GM20000 (cell line): Measurements from ENCODE around the gene AK2.

Experiments
- DNase-seq: peaks from one replicate; pipeline ENCODE4 v3.0.0; 2012; ENCODE audit warnings: low spot score
- TF ChIP-seq, protein P1 (sequence below): IDR thresholded peaks from 2 replicates; pipeline ENCODE4 v1.5.1; 2012; ENCODE audit warnings: mild to moderate bottlenecking, control low read depth; ENCODE audit errors: extremely low read depth, missing control alignments

Gene AK2

DNA sequence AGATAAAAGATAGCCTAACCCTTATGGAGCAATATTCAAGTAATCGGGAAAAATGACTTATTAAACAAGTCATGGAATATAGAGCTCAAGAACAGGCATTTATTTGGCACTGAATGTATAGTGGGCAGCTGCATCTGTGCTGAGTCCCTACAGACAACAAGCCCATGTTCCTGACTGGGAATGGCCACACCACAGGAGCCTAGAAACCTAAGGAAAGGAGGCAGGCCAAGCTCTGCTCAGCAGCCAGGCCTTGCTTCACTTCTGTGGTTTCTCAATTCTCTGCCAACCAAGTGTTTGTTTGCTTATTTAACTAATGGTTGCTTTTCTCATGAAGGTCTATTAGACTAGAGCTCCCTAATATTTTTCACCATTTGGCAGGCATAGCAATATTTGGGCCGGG lies 21.5 kb downstream of the AK2 start:
- no peak for DNase-seq
- TF ChIP-seq, protein P1, sequence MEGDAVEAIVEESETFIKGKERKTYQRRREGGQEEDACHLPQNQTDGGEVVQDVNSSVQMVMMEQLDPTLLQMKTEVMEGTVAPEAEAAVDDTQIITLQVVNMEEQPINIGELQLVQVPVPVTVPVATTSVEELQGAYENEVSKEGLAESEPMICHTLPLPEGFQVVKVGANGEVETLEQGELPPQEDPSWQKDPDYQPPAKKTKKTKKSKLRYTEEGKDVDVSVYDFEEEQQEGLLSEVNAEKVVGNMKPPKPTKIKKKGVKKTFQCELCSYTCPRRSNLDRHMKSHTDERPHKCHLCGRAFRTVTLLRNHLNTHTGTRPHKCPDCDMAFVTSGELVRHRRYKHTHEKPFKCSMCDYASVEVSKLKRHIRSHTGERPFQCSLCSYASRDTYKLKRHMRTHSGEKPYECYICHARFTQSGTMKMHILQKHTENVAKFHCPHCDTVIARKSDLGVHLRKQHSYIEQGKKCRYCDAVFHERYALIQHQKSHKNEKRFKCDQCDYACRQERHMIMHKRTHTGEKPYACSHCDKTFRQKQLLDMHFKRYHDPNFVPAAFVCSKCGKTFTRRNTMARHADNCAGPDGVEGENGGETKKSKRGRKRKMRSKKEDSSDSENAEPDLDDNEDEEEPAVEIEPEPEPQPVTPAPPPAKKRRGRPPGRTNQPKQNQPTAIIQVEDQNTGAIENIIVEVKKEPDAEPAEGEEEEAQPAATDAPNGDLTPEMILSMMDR, result no peak

DNA sequence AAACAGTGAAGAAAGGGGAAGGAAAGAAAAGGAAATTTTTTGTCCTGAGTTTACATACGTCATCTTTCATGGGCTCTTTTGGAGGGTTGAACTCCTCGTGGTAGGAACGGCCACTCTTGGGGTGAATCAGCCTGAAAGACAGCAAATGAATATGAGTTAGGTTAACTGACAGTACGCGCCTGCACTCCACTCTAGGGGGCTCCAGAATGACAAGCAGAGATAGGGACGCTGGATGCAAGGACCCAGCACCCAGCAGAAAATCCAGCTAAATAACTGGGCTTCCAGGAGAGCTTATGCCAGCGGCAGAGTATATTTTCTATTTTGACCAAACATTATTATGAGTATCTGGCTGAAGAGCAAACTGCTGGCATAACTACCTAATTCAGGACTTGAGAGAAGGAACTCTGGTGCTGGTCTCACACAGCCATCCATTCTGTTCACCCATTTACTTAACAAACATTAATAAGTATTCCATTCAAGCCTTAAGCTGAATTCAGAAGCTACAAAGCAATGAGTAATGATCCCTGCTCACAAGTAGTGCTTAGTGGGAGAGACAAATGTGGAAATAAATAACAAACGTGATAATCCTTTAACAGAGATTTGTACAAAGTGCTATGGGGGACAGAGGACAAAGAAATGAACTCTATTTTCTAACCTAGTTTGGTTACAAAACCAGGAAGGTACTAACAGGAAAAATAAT lies 22.1 kb downstream of the AK2 start:
- TF ChIP-seq, protein P1, result no peak
- DNase-seq, result no peak

DNA sequence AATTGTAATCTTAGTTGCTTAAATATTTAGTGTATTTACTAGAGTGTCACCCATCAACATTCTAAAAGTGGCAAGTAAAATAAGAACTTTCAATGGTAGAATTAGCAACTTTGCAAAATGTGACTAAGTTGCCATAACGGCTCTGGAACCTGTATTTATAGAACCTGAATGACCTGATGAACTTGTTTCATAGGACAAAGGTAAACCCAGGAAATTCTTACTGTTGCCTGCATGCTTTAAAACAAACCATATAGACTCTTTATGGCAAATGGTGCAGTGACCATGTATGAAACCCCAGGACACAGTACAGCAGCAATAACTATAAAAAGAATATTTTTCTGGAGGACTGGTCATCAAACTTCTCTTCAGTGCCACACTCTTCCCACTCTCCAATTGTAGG lies 22.9 kb downstream of the AK2 start:
- TF ChIP-seq, protein P1, result no peak

DNA sequence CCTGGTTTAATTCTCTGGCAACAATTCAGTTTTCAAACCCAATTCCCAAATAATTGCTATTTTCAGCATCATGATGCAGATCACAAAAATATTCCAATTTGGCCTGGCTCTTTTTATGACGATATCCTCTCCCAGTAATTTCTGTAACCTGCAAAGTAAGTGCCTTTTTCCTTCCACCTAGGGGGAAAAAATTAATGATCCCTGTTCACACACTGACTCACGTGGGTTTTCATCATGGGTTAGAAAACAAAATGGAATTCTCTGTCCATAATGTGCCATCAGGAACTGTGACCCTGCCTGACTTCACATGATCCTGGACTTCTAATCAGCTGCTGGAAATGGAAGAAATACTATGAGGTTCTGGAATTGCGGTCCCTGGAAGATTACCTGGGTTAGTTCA lies 24.5 kb downstream of the AK2 start:
- no peak for DNase-seq
- TF ChIP-seq, protein P1, result no peak

More for the DNA sequence above, 22.9 kb downstream of the AK2 start:
- DNase-seq, result no peak

DNA sequence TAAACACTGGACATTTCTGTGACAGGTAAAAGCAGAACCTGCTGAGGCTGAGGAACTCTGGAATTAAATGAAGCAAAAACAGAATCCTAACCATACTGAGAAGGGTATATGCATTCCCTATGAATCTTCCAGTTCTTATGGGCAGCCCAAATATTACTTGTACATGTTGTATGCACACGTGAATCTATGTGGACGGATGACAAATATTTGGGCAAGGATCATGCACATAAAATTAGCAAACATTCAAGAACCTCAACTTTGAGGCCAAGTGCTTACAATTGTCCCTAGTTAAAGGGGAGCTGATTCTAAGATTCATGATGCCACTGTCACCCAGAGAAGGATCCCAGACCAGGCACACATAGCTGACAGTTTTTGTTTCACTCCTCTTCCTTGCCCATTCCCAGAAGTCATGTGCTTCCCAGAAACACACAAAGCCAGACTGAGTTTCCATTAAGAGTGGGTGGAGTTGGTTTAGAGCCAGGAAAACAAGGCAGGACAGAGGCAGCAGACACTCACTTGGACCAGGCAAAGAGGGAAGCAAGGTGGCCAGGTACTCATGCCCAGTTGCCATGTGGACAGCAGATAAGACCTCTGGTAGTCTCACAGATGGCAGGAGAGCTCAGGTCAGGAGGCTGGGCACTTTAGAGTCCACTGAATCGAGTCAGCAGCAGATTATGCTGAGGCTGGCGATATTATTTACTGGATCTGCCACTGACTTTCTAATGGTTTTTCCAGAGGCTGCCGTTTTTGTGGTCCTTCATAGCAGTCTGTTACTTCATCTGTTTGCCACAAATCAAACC lies 25.6 kb downstream of the AK2 start:
- TF ChIP-seq, protein P1, result no peak
- no peak for DNase-seq

DNA sequence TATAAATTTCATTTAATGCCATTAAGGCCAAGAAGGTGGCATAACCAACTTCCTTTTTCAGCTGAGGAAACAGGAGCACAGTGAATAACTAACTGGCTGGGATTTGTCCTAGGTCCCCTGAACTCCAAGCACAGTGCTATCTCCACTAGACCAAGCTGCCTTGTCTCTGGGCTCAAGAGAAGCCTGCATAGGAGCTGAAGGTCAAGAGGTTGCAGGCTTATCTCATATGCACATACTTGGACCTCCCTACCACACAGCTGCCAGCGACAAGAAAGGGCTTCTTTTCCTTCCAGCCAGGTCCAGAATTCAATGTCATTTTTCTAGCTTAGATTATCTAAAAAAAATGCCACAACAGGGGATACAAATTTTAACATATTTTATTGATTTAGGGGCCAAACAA lies 27.1 kb downstream of the AK2 start:
- DNase-seq, result no peak
- TF ChIP-seq, protein P1, result no peak
